Type B pancreatic cell (in vitro differentiated cells): ENCODE measurements around the gene CETP. TPM values are rescaled to one million over a fixed set of nuclear protein-coding genes. Genes with fewer than 3 reads are reported as not detected.

ENCODE experiments used
- DNase-seq: peaks from one replicate; pipeline ENCODE4 v3.0.0; 2021; ENCODE audit warnings: mixed read lengths; ENCODE audit not compliant: unreplicated experiment; ENCODE audit errors: extremely low spot score
- H3K27ac Mint-ChIP-seq: 2 replicates; pipeline ENCODE4 v1.8.0; 2021; ENCODE audit warnings: mild to moderate bottlenecking, mixed read lengths
- H3K27me3 Mint-ChIP-seq: 2 replicates; pipeline ENCODE4 v1.8.0; 2021; ENCODE audit warnings: mixed read lengths
- H3K36me3 Mint-ChIP-seq: 2 replicates; pipeline ENCODE4 v1.8.0; 2021; ENCODE audit warnings: mixed read lengths
- H3K4me1 Mint-ChIP-seq: one replicate; pipeline ENCODE4 v1.8.0; 2021; ENCODE audit warnings: mixed read lengths; ENCODE audit not compliant: unreplicated experiment
- H3K4me3 Mint-ChIP-seq: 2 replicates; pipeline ENCODE4 v1.8.0; 2021; ENCODE audit warnings: mild to moderate bottlenecking, mixed read lengths
- H3K9me3 Mint-ChIP-seq: 2 replicates; pipeline ENCODE4 v1.8.0; 2021; ENCODE audit warnings: mixed read lengths
- total RNA-seq: library from RNA; stranded (reverse); gene quantifications from 2 replicates; pipeline ENCODE4 v1.2.1, GENCODE V29; 2021; ENCODE audit warnings: low replicate concordance
- TF ChIP-seq, protein P1 (sequence below): fragments of 200-600 bp; sonication (generic); conservative IDR thresholded peaks from 2 replicates; pipeline ENCODE4 v1.5.0; 2021; ENCODE audit warnings: antibody characterized with exemption, mild to moderate bottlenecking

CETP gene
- total RNA-seq, 1 donor from 2014 or later, result not detected

- DNase-seq, result no peak
- Mint-ChIP-seq H3K36me3 (no peaks in the 10 kb centered on the region), H3K27ac (no peak overlapping the region), H3K4me1 (no peaks in the 10 kb centered on the region), H3K9me3 (no peaks in the 10 kb centered on the region), H3K4me3 (no peak overlapping the region), H3K27me3 (peaks cover 9% of the 10 kb centered on the region)
- TF ChIP-seq, protein P1, sequence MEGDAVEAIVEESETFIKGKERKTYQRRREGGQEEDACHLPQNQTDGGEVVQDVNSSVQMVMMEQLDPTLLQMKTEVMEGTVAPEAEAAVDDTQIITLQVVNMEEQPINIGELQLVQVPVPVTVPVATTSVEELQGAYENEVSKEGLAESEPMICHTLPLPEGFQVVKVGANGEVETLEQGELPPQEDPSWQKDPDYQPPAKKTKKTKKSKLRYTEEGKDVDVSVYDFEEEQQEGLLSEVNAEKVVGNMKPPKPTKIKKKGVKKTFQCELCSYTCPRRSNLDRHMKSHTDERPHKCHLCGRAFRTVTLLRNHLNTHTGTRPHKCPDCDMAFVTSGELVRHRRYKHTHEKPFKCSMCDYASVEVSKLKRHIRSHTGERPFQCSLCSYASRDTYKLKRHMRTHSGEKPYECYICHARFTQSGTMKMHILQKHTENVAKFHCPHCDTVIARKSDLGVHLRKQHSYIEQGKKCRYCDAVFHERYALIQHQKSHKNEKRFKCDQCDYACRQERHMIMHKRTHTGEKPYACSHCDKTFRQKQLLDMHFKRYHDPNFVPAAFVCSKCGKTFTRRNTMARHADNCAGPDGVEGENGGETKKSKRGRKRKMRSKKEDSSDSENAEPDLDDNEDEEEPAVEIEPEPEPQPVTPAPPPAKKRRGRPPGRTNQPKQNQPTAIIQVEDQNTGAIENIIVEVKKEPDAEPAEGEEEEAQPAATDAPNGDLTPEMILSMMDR, result no peak
Observed at GRCh38 chr16:57012353-57012752, 50.6 kb downstream of the CETP start.

DNA sequence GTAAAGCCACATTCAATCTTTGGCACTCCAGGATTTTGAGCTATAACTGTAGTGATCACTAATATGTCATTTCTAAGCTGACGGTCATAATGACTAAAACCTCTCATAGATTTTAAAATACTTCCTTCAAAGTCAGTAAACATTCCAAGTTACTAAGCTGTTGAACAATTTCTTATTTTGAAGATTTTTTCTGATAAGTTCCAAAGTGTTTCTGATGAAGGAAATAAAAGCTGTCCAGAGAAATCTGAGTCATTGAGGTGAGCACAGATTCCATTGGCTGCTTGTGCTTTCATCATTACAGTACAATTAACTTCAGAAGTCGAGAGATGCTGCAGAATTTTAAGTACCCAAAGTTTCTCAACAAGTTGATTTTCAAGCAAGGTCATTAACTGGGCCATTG, 51.5 kb downstream of the CETP start:
- H3K27me3 Mint-ChIP-seq, result peaks cover 9% of the 10 kb centered on the region
- DNase-seq, result no peak
- H3K9me3 Mint-ChIP-seq, result no peaks in the 10 kb centered on the region
- no peak overlapping the region for H3K4me3 Mint-ChIP-seq
- H3K4me1 Mint-ChIP-seq, result no peaks in the 10 kb centered on the region
- H3K27ac Mint-ChIP-seq, result no peak overlapping the region
- no peaks in the 10 kb centered on the region for H3K36me3 Mint-ChIP-seq
- TF ChIP-seq, protein P1, result no peak

DNA sequence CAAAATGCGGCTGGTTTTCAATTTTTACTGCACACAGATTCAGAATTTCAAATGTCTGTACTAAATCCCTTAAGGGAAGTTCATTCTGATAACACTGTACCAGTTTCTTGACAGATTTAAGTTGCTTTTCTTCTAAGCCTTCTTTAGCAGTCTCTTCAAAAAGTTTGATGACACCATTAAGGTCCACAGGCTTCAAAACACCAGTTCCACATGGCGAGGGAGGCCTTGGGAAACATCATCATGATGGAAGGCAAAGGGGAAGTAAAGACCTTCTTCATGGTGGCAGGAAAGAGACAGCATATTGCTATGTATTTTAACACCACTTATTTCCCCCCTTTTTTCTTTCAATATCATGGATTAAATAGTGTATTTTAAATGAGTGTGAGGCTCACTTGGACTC, 52.2 kb downstream of the CETP start:
- no peak for DNase-seq
- Mint-ChIP-seq H3K4me3 (no peak overlapping the region), H3K9me3 (no peaks in the 10 kb centered on the region), H3K27me3 (peaks cover 9% of the 10 kb centered on the region), H3K36me3 (no peaks in the 10 kb centered on the region), H3K4me1 (no peaks in the 10 kb centered on the region), H3K27ac (no peak overlapping the region)
- TF ChIP-seq, protein P1, result no peak

DNA sequence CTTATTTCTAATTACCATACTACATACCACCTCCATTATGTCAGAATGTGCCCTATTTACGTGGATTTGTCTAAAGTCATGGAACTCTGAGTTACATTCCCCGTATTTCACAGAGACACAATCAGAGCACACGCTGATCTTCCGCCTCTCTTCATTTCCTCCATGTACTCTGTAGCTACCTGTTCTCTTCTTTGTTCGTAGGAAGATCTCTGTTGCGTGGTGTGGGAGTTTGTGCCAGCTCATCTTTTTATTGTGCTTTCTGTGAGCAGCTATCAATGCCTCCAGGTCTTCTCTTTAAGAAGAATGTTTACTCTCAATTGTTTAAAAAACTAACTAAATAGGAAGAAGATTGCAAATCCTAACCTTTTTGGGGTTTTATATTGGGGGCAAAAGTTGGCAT, 54.6 kb downstream of the CETP start:
- no peaks in the 10 kb centered on the region for H3K4me1 Mint-ChIP-seq
- no peaks in the 10 kb centered on the region for H3K36me3 Mint-ChIP-seq
- TF ChIP-seq, protein P1, result no peak
- H3K27ac Mint-ChIP-seq, result no peak overlapping the region
- no peak overlapping the region for H3K4me3 Mint-ChIP-seq
- peaks cover 24% of the 10 kb centered on the region for H3K27me3 Mint-ChIP-seq
- DNase-seq, result no peak
- H3K9me3 Mint-ChIP-seq, result peaks cover 4% of the 10 kb centered on the region

DNA sequence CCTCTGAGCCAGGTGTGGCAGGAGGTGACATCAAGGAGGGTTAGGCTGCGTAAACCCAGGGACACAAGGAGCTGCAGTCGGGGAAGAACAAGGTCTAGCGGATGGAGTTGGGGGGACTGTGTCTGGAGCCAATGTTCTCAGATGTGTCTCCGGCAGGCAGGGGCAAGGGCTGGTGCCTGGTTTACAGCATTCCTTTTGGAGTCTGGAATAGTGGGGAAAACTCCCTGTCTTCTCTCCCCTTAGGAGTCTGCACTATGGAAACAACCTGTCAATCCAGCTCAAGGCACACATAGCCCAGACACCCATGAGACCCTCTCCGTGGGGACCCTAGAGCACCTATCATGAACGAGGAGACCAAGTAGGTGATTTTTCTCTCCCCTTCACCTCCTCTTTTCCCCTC, 55.1 kb downstream of the CETP start:
- Mint-ChIP-seq H3K4me3 (no peak overlapping the region), H3K4me1 (no peaks in the 10 kb centered on the region), H3K27ac (no peak overlapping the region), H3K36me3 (no peaks in the 10 kb centered on the region), H3K9me3 (peaks cover 4% of the 10 kb centered on the region), H3K27me3 (peaks cover 28% of the 10 kb centered on the region)
- TF ChIP-seq, protein P1, result no peak
- no peak for DNase-seq

- Mint-ChIP-seq H3K4me1 (no peaks in the 10 kb centered on the region), H3K36me3 (no peaks in the 10 kb centered on the region), H3K4me3 (no peak overlapping the region), H3K9me3 (peaks cover 4% of the 10 kb centered on the region), H3K27ac (no peak overlapping the region), H3K27me3 (peaks cover 27% of the 10 kb centered on the region)
- DNase-seq, result no peak
- TF ChIP-seq, protein P1, result no peak
Observed at GRCh38 chr16:57017251-57017650, 55.5 kb downstream of the CETP start.
